Keratinocyte (primary cell): ENCODE results near the gene NDUFS1. TPM values are rescaled to one million over a fixed set of nuclear protein-coding genes. Genes with fewer than 3 reads are reported as not detected.
"Not testable (repeated sequence)": the region's sequence is repeated elsewhere in the genome, so short reads cannot be mapped to it uniquely, and the experiment has no call there.

Source experiments
- DNase-seq: peaks from one replicate; pipeline ENCODE4 v3.0.0-alpha.2; 2011; ENCODE audit warnings: low read depth, missing footprints, low spot score
- FAIRE-seq: peaks from 2 replicates; lab custom pipeline; 2011; peaks lifted over from hg19 to GRCh38; lab: Jason Lieb, UNC
- H2AFZ ChIP-seq: 2 replicates; pipeline ENCODE4 v1.6.0; 2012; ENCODE audit warnings: low read length, control low read depth, inconsistent platforms; ENCODE audit not compliant: control insufficient read depth
- H3K27ac ChIP-seq: 2 replicates; pipeline ENCODE4 v1.5.1; 2011; ENCODE audit warnings: low read length; ENCODE audit not compliant: control insufficient read depth, insufficient read depth
- H3K27me3 ChIP-seq: 3 replicates; pipeline ENCODE4 v1.6.0; 2011; ENCODE audit warnings: low read length; ENCODE audit not compliant: control insufficient read depth, insufficient read depth; ENCODE audit errors: extremely low read depth
- H3K36me3 ChIP-seq, 2 experiments: 2 replicates in 1 of 2; 3 replicates in 1 of 2; pipeline ENCODE4 v1.5.1; 2011; ENCODE audit warnings: low read length in 2 of 2, mild to moderate bottlenecking in 1 of 2; ENCODE audit not compliant: control insufficient read depth in 2 of 2, insufficient read depth in 2 of 2; ENCODE audit errors: extremely low read depth in 1 of 2
- H3K4me1 ChIP-seq: 3 replicates; pipeline ENCODE4 v1.5.1; 2011; ENCODE audit warnings: low read length; ENCODE audit not compliant: control insufficient read depth, insufficient read depth; ENCODE audit errors: extremely low read depth
- H3K4me2 ChIP-seq: 3 replicates; pipeline ENCODE4 v1.6.0; 2011; ENCODE audit warnings: low read depth, low read length; ENCODE audit not compliant: control insufficient read depth, insufficient read depth; ENCODE audit errors: extremely low read depth
- H3K4me3 ChIP-seq, 3 experiments: fragments of 200-600 bp in 1 of 3; sonication (generic) in 1 of 3; 2 replicates in 2 of 3; 3 replicates in 1 of 3; pipeline ENCODE4 v1.5.1; 2011 to 2016; ENCODE audit warnings: low read length in 3 of 3, mild to moderate bottlenecking in 3 of 3, control low read depth in 2 of 3, inconsistent platforms in 1 of 3, low read depth in 1 of 3, mixed read lengths in 1 of 3, mixed run types in 1 of 3, moderate library complexity in 1 of 3; ENCODE audit not compliant: control insufficient read depth in 2 of 3, insufficient read depth in 2 of 3; ENCODE audit errors: extremely low read depth in 1 of 3
- H3K79me2 ChIP-seq: 2 replicates; pipeline ENCODE4 v1.6.0; 2012; ENCODE audit warnings: low read length; ENCODE audit not compliant: control insufficient read depth, insufficient read depth
- H3K9ac ChIP-seq: 3 replicates; pipeline ENCODE4 v1.6.0; 2011; ENCODE audit warnings: low read length; ENCODE audit not compliant: control insufficient read depth, insufficient read depth; ENCODE audit errors: extremely low read depth
- H3K9me1 ChIP-seq: 3 replicates; pipeline ENCODE4 v1.6.0; 2011; ENCODE audit warnings: low read length; ENCODE audit not compliant: control insufficient read depth, insufficient read depth; ENCODE audit errors: extremely low read depth
- H3K9me3 ChIP-seq: 2 replicates; pipeline ENCODE4 v1.5.1; 2012; ENCODE audit warnings: low read depth, low read length; ENCODE audit not compliant: control insufficient read depth
- H4K20me1 ChIP-seq: 3 replicates; pipeline ENCODE4 v1.6.0; 2011; ENCODE audit warnings: low read length; ENCODE audit not compliant: control insufficient read depth, insufficient read depth; ENCODE audit errors: extremely low read depth
- CTCF ChIP-seq, 3 experiments: IDR thresholded peaks in 1 of 3; conservative IDR thresholded peaks in 1 of 3; optimal IDR thresholded peaks in 1 of 3; 2 replicates in 2 of 3; 3 replicates in 1 of 3; pipeline versions ENCODE3 to v1.5.1; 2011; ENCODE audit warnings: low read length in 3 of 3, mild to moderate bottlenecking in 3 of 3, moderate library complexity in 2 of 3, control low read depth in 1 of 3, inconsistent platforms in 1 of 3; ENCODE audit not compliant: insufficient read depth in 2 of 3; ENCODE audit errors: extremely low read depth in 1 of 3
- EZH2 ChIP-seq: IDR thresholded peaks from one replicate; pipeline ENCODE4 v1.6.1; 2012; ENCODE audit warnings: inconsistent platforms, mild to moderate bottlenecking, low read length, moderate library complexity
- dilution Hi-C: fragments of 300-500 bp; cut with MboI; formaldehyde crosslinking; loops from one replicate; pipeline ENCODE4 v1.7.0; 2020; ENCODE audit warnings: low sequenced_read_pairs; ENCODE audit not compliant: extremely low pct_ligation_motif_present
- polyA minus RNA-seq, 3 experiments: library from RNA; depleted of rRNA, polyadenylated mRNA; stranded (reverse); fragments of >200 nt; gene quantifications; 1 replicate in 1 of 3; 2 replicates in 1 of 3; 3 replicates in 1 of 3; pipeline ENCODE4 v1.2.3, GENCODE V29; 2011
- polyA plus RNA-seq, 5 experiments: library from polyadenylated mRNA; depleted of rRNA in 3 of 5; stranded (reverse) in 3 of 5; stranded (forward) in 1 of 5; unstranded in 1 of 5; fragments of >200 nt; gene quantifications; 1 replicate in 1 of 5; 2 replicates in 3 of 5; 3 replicates in 1 of 5; pipeline versions ENCODE4 v1.2.1 to v1.2.3, GENCODE V29; 2011 to 2012; ENCODE audit warnings: missing spikeins in 2 of 5, low read depth in 1 of 5, low replicate concordance in 1 of 5

NDUFS1 gene
- 62.1 to 83.7 TPM (median 79.4 TPM) in 3 replicates for polyA plus RNA-seq
- polyA plus RNA-seq (2011; ENCODE audit: low read depth), result 61.9 TPM
- polyA plus RNA-seq (2011; cell fraction: cytosol; rRNA removed), result 50.9 and 79.3 TPM in 2 replicates
- polyA plus RNA-seq (2011; cell fraction: nucleus; rRNA removed), result 86.5 and 90.3 TPM in 2 replicates
- 39.3 and 50.3 TPM in 2 replicates for polyA plus RNA-seq (2012; ENCODE audit: low replicate concordance)
- 22.7 to 117 TPM (median 72.8 TPM) in 3 replicates for polyA minus RNA-seq
- polyA minus RNA-seq (2011; cell fraction: cytosol; rRNA and poly(A)+ RNA removed), result 30.3 TPM
- 47.7 and 94.8 TPM in 2 replicates for polyA minus RNA-seq (2011; cell fraction: nucleus; rRNA and poly(A)+ RNA removed)

DNA sequence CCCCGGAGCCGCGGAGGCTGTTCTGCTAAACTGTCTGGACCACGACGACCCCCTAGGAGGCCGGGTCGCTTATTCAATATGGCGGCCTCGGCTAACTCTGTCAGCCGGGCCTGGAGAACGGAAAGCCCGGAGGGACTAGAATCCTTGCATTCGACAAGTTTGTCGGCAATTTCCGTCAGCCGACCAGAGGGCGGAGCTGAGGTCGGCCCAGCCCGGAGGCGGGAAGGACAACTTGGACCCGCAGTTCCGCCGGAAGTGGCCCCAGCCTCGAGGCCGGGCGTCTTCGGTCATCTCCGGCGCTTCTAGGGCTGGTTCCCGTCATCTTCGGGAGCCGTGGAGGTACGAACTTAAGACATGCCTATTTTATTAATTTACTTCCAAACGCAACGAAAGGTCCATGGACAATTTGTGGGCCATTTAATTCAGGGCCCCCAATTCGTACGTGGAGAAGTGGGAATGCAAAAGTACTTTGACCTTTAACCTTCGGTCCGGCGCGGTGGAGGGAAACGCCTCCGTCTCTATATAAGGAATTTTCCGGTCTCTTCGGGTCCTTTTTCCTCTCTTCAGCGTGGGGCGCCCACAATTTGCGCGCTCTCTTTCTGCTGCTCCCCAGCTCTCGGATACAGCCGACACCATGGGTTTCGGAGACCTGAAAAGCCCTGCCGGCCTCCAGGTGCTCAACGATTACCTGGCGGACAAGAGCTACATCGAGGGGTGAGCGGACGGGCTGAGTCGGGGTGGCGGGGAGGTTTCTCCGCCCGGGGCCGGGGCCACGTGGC, at the start of gene NDUFS1, which contains the start of gene EEF1B2:
Gene NDUFS1, minus strand, starts transcription at position 99 of the 779 bp plus-strand sequence. CDS start 5,766 bp downstream, outside the sequence.
Gene EEF1B2, plus strand, starts transcription at position 550 of the 779 bp plus-strand sequence. Its CDS starts 85 bp downstream, at position 635.
- Histone ChIP-seq H3K9ac (peak within 1 kb of the TSS; percentile 94), H2AFZ (peak within 1 kb of the TSS; percentile 96), H3K27ac (peak within 1 kb of the TSS; percentile 94), H3K27me3 (no peaks in the 10 kb centered on the region), H3K4me3 (peak within 1 kb of the TSS; percentile 73 to 93 (median 76)), H3K36me3 (peaks cover 19 to 22% of the 10 kb centered on the region in 2 experiments), H4K20me1 (peaks cover 5% of the 10 kb centered on the region), H3K4me2 (peak within 1 kb of the TSS; percentile 94), H3K9me1 (no peaks in the 10 kb centered on the region), H3K79me2 (peaks cover 77% of the 10 kb centered on the region), H3K9me3 (no peaks in the 10 kb centered on the region), H3K4me1 (peaks cover 16% of the 10 kb centered on the region)
- DNase-seq, result peak; percentile 71
- no peak for TF ChIP-seq CTCF (optimal IDR thresholded peaks at IDR 0.05 in 1 of 3, IDR thresholded peaks at IDR 0.05 in 1 of 3, conservative IDR thresholded peaks at IDR 0.05 in 1 of 3; ENCODE audit: extremely low read depth in 1 of 3, insufficient read depth in 2 of 3, low read length in 3 of 3)
- no peak for TF ChIP-seq EZH2
- dilution Hi-C loops, result no loop called here
- FAIRE-seq, result peak; percentile 69

DNA sequence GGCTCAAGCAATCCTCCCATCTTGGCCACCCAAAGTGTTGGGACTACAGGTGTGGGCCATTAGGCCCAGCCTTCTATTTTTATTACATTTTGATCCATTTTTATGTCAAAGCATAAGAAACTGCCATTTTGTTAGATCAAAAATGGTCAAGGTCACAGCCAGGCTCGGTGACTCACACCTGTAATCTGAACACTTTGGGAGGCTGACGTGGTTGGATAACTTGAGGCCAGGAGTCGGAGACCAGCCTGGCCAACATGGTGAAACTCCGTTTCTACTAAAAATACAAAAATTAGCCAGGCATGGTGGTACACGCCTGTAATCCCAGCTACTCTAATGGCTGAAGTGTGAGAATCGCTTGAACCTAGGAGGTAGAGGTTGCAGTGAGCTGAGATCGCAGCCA, 49.7 kb upstream of the NDUFS1 start:
- H3K79me2 ChIP-seq, result no peaks in the 10 kb centered on the region
- no peak overlapping the region for H3K4me3 ChIP-seq
- H3K27ac ChIP-seq, result no peak overlapping the region
- no peaks in the 10 kb centered on the region for H3K27me3 ChIP-seq
- no peak overlapping the region for H3K9ac ChIP-seq
- dilution Hi-C loops, result no loop called here
- no peak for TF ChIP-seq EZH2
- no peak for TF ChIP-seq CTCF (optimal IDR thresholded peaks at IDR 0.05 in 1 of 3, IDR thresholded peaks at IDR 0.05 in 1 of 3, conservative IDR thresholded peaks at IDR 0.05 in 1 of 3; ENCODE audit: extremely low read depth in 1 of 3, insufficient read depth in 2 of 3, low read length in 3 of 3)
- H3K9me1 ChIP-seq, result no peaks in the 10 kb centered on the region
- no peaks in the 10 kb centered on the region for H4K20me1 ChIP-seq
- no peak overlapping the region for H2AFZ ChIP-seq
- no peaks in the 10 kb centered on the region for H3K36me3 ChIP-seq
- DNase-seq (no peak), FAIRE-seq (no peak)
- H3K4me2 ChIP-seq, result no peak overlapping the region
- peaks cover 24% of the 10 kb centered on the region for H3K4me1 ChIP-seq
- no peaks in the 10 kb centered on the region for H3K9me3 ChIP-seq

DNA sequence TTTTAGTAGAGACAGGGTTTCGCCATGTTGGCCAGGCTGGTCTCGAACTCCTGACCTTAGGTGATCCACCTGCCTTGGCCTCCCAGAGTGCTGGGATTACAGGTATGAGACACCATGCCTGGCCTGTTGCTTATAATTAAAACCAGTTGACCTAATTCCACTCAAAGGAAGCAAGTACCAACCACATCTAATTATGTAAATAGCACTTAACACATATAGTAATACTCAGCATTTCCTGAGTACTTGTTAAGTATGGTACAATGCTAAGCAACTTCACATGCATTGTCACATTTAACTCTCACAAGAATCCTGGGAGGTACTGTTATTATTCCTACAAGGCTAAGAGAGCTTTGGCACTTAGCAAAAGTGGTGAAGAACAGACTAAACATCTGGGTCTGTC, 48.1 kb upstream of the NDUFS1 start:
- FAIRE-seq, result not testable (repeated sequence)

More for the DNA sequence above, 48.1 kb upstream of the NDUFS1 start:
- H3K27ac ChIP-seq, H3K4me2 ChIP-seq, H3K9me3 ChIP-seq, dilution Hi-C loops, H3K79me2 ChIP-seq, H3K9ac ChIP-seq, H3K9me1 ChIP-seq, H3K4me3 ChIP-seq, H4K20me1 ChIP-seq, H2AFZ ChIP-seq, H3K36me3 ChIP-seq, DNase-seq, H3K27me3 ChIP-seq: not testable (repeated sequence)
- H3K4me1 ChIP-seq, result peaks cover 11% of the 10 kb centered on the region
